ENCODE results near the gene ABHD17C.

- TF ChIP-seq NPAS2 (CRISPR knock-in tag; IDR thresholded peaks at IDR 0.05; ENCODE audit: borderline replicate concordance) (no peak), EP300 (IDR thresholded peaks at IDR 0.05) (no peak), POLR2A (IDR thresholded peaks at IDR 0.05; ENCODE audit: low read length) (no peak), PHF8 (IDR thresholded peaks at IDR 0.05; ENCODE audit: borderline replicate concordance, low read depth) (no peak), KDM1A (IDR thresholded peaks at IDR 0.05; ENCODE audit: low read depth) (no peak), ESRRA (IDR thresholded peaks at IDR 0.05; ENCODE audit: borderline replicate concordance, low read length) (no peak), JUN (IDR thresholded peaks at IDR 0.05) (no peak), RCOR1 (IDR thresholded peaks at IDR 0.05; ENCODE audit: low read depth, low read length) (no peak), RAD21 (conservative IDR thresholded peaks at IDR 0.05 in 1 of 2, IDR thresholded peaks at IDR 0.05 in 1 of 2) (no peak), HDAC2 (IDR thresholded peaks at IDR 0.05) (no peak)
- TF ChIP-seq, protein P1, sequence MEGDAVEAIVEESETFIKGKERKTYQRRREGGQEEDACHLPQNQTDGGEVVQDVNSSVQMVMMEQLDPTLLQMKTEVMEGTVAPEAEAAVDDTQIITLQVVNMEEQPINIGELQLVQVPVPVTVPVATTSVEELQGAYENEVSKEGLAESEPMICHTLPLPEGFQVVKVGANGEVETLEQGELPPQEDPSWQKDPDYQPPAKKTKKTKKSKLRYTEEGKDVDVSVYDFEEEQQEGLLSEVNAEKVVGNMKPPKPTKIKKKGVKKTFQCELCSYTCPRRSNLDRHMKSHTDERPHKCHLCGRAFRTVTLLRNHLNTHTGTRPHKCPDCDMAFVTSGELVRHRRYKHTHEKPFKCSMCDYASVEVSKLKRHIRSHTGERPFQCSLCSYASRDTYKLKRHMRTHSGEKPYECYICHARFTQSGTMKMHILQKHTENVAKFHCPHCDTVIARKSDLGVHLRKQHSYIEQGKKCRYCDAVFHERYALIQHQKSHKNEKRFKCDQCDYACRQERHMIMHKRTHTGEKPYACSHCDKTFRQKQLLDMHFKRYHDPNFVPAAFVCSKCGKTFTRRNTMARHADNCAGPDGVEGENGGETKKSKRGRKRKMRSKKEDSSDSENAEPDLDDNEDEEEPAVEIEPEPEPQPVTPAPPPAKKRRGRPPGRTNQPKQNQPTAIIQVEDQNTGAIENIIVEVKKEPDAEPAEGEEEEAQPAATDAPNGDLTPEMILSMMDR (IDR thresholded peaks at IDR 0.05) = no peak
- TF ChIP-seq, protein P2, sequence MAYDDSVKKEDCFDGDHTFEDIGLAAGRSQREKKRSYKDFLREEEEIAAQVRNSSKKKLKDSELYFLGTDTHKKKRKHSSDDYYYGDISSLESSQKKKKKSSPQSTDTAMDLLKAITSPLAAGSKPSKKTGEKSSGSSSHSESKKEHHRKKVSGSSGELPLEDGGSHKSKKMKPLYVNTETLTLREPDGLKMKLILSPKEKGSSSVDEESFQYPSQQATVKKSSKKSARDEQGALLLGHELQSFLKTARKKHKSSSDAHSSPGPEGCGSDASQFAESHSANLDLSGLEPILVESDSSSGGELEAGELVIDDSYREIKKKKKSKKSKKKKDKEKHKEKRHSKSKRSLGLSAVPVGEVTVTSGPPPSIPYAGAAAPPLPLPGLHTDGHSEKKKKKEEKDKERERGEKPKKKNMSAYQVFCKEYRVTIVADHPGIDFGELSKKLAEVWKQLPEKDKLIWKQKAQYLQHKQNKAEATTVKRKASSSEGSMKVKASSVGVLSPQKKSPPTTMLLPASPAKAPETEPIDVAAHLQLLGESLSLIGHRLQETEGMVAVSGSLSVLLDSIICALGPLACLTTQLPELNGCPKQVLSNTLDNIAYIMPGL (CRISPR knock-in tag; IDR thresholded peaks at IDR 0.05; ENCODE audit: borderline replicate concordance) = no peak
- TF ChIP-seq, protein P3, sequence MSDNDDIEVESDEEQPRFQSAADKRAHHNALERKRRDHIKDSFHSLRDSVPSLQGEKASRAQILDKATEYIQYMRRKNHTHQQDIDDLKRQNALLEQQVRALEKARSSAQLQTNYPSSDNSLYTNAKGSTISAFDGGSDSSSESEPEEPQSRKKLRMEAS (IDR thresholded peaks at IDR 0.05) = no peak
These were observed 27.2 kb upstream of the ABHD17C start for GRCh38 chr15:80667936-80668335.

All from A549 (cell line).